GM19099 (cell line): ENCODE results near the gene GOLT1A.

Source experiments
- POLR2A ChIP-seq: IDR thresholded peaks from 3 replicates; pipeline ENCODE4 v1.6.1; 2011; ENCODE audit warnings: low read depth; ENCODE audit not compliant: insufficient read length; ENCODE audit errors: extremely low read depth

Gene GOLT1A

GRCh38 chr1:204213668-204214662, at the start of gene GOLT1A:
Gene GOLT1A (minus strand): TSS chr1:204213988. CDS start chr1:204213906, 82 bp downstream.
- no peak for TF ChIP-seq POLR2A

- no peak for TF ChIP-seq POLR2A
Observed at GRCh38 chr1:204263254-204263910, 49.6 kb upstream of the GOLT1A start.

- TF ChIP-seq POLR2A: no peak
Observed at GRCh38 chr1:204262506-204263253, 48.9 kb upstream of the GOLT1A start.

- TF ChIP-seq POLR2A: no peak
Observed at GRCh38 chr1:204261746-204262505, 48.1 kb upstream of the GOLT1A start.

- TF ChIP-seq POLR2A: no peak
Observed at GRCh38 chr1:204261266-204261665, 47.5 kb upstream of the GOLT1A start.

GRCh38 chr1:204260601-204261197, 46.9 kb upstream of the GOLT1A start:
- no peak for TF ChIP-seq POLR2A

- TF ChIP-seq POLR2A: no peak
Observed at GRCh38 chr1:204259782-204260181, 46.0 kb upstream of the GOLT1A start.

GRCh38 chr1:204259196-204259595, 45.4 kb upstream of the GOLT1A start:
- no peak for TF ChIP-seq POLR2A

GRCh38 chr1:204258213-204259115, 44.7 kb upstream of the GOLT1A start:
- TF ChIP-seq POLR2A: no peak

GRCh38 chr1:204257446-204257845, 43.7 kb upstream of the GOLT1A start:
- TF ChIP-seq POLR2A: no peak

GRCh38 chr1:204256531-204256930, 42.7 kb upstream of the GOLT1A start:
- TF ChIP-seq POLR2A: no peak

GRCh38 chr1:204255966-204256365, 42.2 kb upstream of the GOLT1A start:
- TF ChIP-seq POLR2A: no peak

GRCh38 chr1:204255225-204255624, 41.4 kb upstream of the GOLT1A start:
- no peak for TF ChIP-seq POLR2A
